GM19193 (cell line): ENCODE results near the gene NEAT1.

Source experiments
- POLR2A ChIP-seq: IDR thresholded peaks from 4 replicates; pipeline ENCODE4 v1.6.1; 2011; ENCODE audit not compliant: insufficient read depth, insufficient read length; ENCODE audit errors: extremely low read depth

Gene NEAT1

GRCh38 chr11:65482306-65482850 is 59.8 kb downstream of the NEAT1 start:
- TF ChIP-seq POLR2A, result no peak

- TF ChIP-seq POLR2A, result no peak
Measured at GRCh38 chr11:65485920-65486219, 63.3 kb downstream of the NEAT1 start.

- no peak for TF ChIP-seq POLR2A
Measured at GRCh38 chr11:65486570-65487466, 64.2 kb downstream of the NEAT1 start.

- TF ChIP-seq POLR2A, result no peak
Measured at GRCh38 chr11:65487467-65488272, 65.1 kb downstream of the NEAT1 start.

GRCh38 chr11:65488273-65489034 is 65.9 kb downstream of the NEAT1 start:
- TF ChIP-seq POLR2A, result no peak

- TF ChIP-seq POLR2A, result no peak
Measured at GRCh38 chr11:65489035-65489705, 66.6 kb downstream of the NEAT1 start.

GRCh38 chr11:65489706-65490320 is 67.2 kb downstream of the NEAT1 start:
- TF ChIP-seq POLR2A, result no peak

GRCh38 chr11:65491163-65491465 is 68.5 kb downstream of the NEAT1 start:
- no peak for TF ChIP-seq POLR2A

GRCh38 chr11:65491614-65492386 is 69.2 kb downstream of the NEAT1 start:
- peak; percentile 46 for TF ChIP-seq POLR2A

- TF ChIP-seq POLR2A, result no peak
Measured at GRCh38 chr11:65492387-65492636, 69.7 kb downstream of the NEAT1 start.

- TF ChIP-seq POLR2A, result peak; percentile 46
Measured at GRCh38 chr11:65492637-65493366, 70.2 kb downstream of the NEAT1 start.

- TF ChIP-seq POLR2A, result peak; percentile 61
Measured at GRCh38 chr11:65493367-65494176, 71.0 kb downstream of the NEAT1 start.
